HG03103 (cell line): ENCODE results near the gene SELENOT.
A peak's percentile ranks its signal among the peaks of the same experiment; 100 is the strongest.
"Not testable (repeated sequence)": the region's sequence is repeated elsewhere in the genome, so short reads cannot be mapped to it uniquely, and the experiment has no call there.

Experiments
- ATAC-seq: cut with Tn5 transposase; IDR thresholded peaks from one replicate; pipeline ENCODE4 v1.9.1; 2021; ENCODE audit warnings: low read depth; ENCODE audit not compliant: unreplicated experiment

SELENOT gene, protein sequence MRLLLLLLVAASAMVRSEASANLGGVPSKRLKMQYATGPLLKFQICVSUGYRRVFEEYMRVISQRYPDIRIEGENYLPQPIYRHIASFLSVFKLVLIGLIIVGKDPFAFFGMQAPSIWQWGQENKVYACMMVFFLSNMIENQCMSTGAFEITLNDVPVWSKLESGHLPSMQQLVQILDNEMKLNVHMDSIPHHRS

DNA sequence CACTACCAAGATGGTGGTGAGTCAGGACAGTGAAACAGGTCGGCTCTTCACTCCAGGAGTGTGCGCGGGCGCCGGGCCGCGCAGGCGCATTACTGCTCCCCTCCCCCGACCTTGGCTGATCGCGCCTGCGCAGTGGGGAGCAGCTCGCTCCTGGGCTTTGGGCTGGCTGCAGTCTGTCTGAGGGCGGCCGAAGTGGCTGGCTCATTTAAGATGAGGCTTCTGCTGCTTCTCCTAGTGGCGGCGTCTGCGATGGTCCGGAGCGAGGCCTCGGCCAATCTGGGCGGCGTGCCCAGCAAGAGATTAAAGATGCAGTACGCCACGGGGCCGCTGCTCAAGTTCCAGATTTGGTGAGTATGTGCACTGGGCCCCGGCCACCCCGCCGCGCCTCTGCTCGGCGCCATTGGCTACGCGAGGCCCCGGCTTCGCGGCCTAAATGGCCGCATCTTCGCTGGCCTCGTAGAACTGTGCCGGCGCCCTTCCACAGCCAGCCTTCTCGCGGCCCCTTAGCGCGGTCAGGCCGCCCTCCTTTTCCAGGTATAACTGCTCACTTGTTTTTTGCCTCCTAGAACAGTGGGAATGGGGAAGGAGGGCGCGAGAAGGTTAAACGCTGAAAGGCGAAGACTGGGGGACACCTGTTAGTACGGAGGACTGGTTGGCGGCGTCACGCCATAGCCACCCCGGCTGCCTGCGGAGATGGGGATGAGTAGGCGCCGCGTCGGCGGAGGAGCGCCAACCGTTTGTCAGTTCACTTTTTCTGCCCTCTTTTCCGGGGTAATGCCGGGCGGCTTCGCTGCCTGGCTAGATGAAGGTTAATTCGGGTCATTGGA lies at the start of gene SELENOT:
Gene SELENOT (plus strand): TSS at position 169 of the 827 bp plus-strand sequence. CDS start 42 bp downstream, at position 211.
- peak; percentile 48 for ATAC-seq

DNA sequence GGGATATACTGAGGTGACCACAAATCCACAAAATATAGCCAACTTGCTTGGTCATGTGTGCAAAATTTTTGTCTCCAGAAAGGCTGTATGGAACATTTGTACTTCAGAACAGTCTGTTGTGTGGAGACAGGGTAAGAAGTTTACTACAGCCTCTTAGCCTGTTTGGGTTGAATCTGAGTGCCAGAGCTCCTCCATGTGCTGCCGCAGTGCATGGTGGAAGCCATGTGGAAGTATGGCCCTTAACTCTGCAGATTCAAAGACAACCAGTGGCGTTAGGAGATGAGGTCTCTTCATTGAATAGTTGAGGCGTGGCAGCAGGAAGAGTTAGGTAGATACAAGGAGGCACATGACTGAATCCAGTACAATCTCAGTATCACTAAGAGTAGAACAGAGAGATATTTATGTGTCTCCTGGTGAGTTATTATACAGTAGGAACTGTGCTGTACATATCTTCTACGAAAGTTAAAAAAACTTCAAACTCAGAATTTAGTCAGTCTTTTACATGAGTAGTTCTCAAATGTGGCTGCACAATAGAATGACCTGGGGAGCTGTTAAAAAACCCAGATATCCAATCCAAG lies 47.2 kb upstream of the SELENOT start:
- no peak for ATAC-seq

DNA sequence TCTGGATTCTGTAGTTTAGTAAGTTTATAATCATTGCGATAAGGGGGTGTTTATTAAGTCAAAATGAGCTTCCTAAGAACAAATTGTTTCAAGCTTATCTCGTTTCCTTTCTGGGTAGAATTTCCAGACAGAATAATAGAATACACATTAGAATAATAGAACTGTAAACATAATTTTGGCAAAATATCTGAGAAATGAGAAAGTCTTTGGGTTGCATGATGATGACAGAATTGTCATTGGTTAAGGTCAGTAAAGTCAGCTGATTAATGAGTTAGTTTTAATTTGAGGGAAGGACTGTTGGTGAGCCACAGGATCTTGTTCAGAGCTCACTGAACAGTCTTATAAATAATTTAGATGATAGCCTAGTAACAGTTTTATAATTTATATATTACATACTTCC lies 46.3 kb upstream of the SELENOT start:
- ATAC-seq: no peak

- no peak for ATAC-seq
These were observed 45.4 kb upstream of the SELENOT start for GRCh38 chr3:150557725-150558124.

GRCh38 chr3:150564243-150564642 lies 38.9 kb upstream of the SELENOT start:
- ATAC-seq: no peak

GRCh38 chr3:150567328-150567727 lies 35.8 kb upstream of the SELENOT start:
- no peak for ATAC-seq

DNA sequence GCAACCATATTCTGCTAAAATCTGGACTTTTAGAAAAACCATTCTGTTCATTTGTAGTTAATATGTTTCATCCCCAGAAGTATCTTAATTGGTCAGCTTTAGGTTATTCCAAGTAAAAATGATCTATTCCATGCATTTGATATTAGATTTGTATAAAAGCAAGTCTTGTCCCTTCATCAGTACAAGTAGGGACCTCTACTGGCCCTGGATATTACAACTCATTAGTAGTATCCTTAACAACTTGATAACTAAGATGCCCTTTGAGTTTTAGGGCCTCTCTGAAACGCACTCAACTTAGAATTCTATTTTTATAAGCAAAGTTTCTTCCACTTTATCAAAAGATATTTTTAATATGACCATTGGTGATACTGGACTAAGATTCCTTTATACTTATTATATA lies 25.3 kb upstream of the SELENOT start:
- ATAC-seq: no peak

DNA sequence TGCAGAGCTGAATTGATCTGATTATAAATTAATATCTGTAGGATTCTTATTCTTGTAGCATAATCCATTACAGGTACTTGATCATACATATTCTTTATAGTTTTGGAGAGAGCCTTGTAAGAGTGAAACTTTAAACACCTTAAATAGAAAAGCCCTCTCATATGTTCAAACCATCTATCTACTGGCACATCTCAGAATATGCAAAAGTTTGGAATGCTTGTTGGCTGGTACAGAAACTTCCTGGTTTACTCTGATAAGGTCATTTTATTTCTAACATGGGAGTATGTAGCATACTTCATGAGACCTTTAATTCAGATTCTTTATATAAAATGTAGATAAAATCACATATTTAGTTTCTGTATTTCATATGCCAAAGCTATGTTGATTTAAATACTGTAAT lies 21.9 kb upstream of the SELENOT start:
- ATAC-seq: no peak

GRCh38 chr3:150582620-150583019 lies 20.5 kb upstream of the SELENOT start:
- no peak for ATAC-seq

GRCh38 chr3:150583028-150583427 lies 20.1 kb upstream of the SELENOT start:
- no peak for ATAC-seq

DNA sequence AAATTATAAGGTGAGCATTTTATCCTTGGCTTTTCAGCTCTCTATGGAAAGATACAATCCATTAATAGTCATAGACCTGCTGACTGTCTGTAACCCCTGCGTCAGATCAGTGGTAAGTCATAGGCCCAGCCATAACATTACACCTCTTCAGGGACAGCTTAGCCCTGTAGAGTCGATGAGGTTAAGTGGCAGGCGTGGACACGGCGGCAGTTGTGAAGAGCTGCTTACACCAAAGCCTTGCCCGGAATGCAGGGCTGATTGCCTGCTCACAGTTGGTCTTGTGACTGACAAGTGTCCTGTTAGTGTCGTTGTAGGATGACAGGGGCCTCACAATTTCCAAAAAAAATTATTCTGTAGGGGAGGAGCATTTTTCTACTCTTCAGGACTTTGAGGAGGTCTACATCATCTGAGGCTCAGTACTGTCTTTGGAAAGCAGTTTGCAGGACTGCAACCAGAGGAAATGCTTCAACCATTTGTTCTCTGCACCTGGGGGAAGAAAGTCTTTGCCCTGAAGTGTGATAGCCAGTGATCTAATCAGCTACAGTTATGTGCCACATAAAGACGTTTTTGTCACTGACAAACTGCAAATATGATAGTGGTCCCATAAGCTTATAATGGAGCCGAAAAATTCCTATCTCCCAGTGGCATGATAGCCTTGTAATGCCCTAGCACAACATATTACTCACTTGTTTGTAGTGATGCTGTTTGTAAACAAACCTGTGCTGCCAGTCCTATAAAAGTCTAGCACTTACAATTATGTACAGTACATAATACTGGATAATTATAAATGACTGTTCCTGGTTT lies 14.9 kb upstream of the SELENOT start:
- no peak for ATAC-seq

DNA sequence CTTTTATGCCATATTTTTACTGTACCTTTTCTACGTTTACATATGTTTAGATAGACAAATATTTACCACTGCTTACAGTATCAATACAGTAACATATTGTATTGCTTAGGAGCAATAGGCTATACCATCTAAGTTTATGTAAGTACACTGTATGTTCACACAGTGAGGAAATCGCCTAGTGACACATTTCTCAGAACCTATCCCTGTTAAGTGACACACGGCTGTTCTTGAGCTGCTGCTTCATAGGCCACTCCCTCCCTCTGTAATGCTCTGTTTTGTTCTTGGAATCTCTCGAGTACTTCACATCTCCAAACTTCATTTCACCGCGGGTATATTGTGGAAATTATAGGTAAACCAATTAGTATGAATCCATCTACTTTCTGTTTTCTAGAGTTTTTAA lies 13.4 kb upstream of the SELENOT start:
- ATAC-seq: no peak

GRCh38 chr3:150594150-150594549 lies 9.0 kb upstream of the SELENOT start:
- no peak for ATAC-seq

DNA sequence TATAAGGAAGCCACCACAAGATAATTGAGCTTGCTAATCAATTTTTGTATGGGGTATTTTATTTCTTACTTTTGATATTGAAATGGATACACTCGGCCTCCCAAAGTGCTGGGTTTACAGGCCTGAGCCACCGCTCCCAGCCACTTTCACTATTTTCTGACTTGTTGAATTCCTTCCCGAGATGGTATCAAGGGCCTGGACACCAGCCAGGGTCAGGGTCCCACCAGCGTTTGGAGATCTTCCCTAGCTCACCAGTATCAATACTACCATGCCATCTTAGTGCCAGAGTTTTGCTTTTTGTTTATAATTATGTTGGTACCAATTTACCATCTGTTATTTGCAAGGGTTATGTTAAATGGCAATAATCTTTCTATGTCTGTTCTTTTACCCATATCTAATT lies 5.5 kb upstream of the SELENOT start:
- no peak for ATAC-seq

DNA sequence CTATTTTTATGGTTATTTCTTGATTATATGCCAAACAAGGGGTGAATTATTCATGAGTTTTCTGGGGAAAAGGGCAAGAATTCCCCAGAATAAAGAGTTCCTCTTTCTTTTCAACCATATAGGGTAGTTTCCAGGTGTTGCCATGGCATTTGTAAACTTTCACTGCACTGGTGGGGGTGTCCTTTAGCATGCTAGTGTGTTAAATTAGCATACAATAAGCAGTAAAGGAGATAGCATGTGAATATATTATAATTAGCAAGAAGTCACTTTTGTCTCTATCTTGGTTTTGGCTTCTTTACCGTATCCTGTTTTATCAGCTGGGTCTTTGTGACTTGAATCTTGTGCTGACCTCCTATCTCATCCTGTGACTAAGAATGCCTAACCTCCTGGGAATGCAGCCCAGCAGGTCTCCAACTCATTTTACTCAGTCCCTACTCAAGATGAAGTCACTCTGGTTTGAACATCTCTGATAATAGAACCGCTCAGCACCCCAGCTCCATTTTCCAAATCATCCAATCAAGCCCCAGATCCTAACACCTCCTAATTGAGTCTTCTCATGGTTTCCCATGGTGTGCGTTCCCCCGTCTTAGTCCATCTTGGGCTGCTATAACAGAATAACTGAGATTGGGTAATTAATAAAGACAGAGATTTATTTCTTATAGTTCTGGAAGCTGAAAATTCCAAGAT lies 3.4 kb upstream of the SELENOT start:
- ATAC-seq: no peak

DNA sequence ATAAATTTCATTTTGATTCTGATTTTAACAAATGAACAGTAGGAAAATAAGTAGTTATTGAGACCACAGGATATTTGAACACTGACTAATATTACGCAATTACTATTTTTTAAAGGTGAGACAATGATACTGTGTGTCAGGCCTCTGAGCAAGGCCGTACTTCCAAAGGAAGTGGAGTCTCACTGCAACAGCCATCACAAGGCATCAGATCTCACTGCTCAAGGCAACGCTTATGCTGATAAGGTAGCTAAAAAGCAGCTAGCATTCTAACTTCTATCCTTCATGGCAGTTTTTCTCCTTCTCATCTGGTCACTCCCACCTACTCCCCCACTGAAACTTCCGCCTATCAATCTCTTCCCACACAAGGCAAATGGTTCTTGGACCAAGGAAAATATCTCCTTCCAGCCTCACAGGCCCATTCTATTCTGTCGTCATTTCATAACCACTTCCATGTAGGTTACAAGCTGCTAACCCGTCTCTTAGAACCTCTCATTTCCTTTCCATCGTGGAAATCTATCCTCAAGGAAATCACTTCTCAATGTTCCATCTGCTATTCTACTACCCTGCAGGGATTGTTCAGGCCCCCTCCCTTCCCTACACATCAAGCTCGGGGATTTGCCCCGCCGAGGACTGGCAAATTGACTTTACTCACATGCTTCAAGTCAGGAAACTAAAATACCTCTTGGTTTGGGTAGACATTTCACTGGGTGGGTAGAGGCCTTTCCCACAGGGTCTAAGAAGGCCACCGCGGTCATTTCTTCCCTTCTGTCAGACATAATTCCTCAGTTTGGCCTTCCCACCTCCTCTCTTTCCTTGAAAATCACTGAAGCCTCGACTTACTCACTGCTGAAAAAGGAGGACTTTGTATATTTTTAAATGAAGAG lies 2.2 kb upstream of the SELENOT start:
- not testable (repeated sequence) for ATAC-seq

GRCh38 chr3:150602426-150603152 lies 532 bp upstream of the SELENOT start:
- peak; percentile 4 for ATAC-seq

- ATAC-seq: no peak
These were observed 829 bp downstream of the SELENOT start for GRCh38 chr3:150603980-150604319.
